HEK293 (cell line): ENCODE measurements around the gene MAGI2.

ENCODE experiments used
- CTCF ChIA-PET: fragments of 350-600 bp; formaldehyde crosslinking; extraction: SDS; loops from one replicate; lab custom pipeline; 2021; ENCODE audit warnings: antibody characterized with exemption; lab: Yijun Ruan, JAX
- POLR2A ChIA-PET: fragments of 300-600 bp; formaldehyde crosslinking; extraction: SDS; loops from one replicate; lab custom pipeline; 2020; ENCODE audit warnings: antibody characterized with exemption, inconsistent platforms; lab: Yijun Ruan, JAX
- H3K27ac ChIP-seq: fragments of 200-500 bp; sonication (Bioruptor generic); 2 replicates; pipeline ENCODE4 v1.5.1; 2014; ENCODE audit warnings: low read depth, low read length, control low read depth, inconsistent platforms; ENCODE audit errors: extremely low read depth
- H3K36me3 ChIP-seq, 2 experiments: fragments of 200-500 bp in 1 of 2; sonication (Bioruptor generic) in 1 of 2; 1 replicate in 1 of 2; 2 replicates in 1 of 2; pipeline ENCODE4 v1.5.1; 2014 to 2017; ENCODE audit warnings: inconsistent platforms in 2 of 2, low read length in 2 of 2; ENCODE audit not compliant: control insufficient read depth in 2 of 2, insufficient read depth in 1 of 2
- H3K4me1 ChIP-seq: fragments of 200-500 bp; sonication (Bioruptor generic); 2 replicates; pipeline ENCODE4 v1.5.1; 2014; ENCODE audit warnings: mild to moderate bottlenecking, low read length, inconsistent platforms; ENCODE audit not compliant: control insufficient read depth, insufficient read depth
- H3K4me3 ChIP-seq: 2 replicates; pipeline ENCODE4 v1.5.1; 2011; ENCODE audit warnings: low read depth, mild to moderate bottlenecking, control low read depth, low read length, moderate library complexity
- H3K9me3 ChIP-seq: fragments of 200-500 bp; sonication (Bioruptor generic); 2 replicates; pipeline ENCODE4 v1.5.1; 2014; ENCODE audit warnings: low read depth, low read length, inconsistent platforms; ENCODE audit not compliant: control insufficient read depth, insufficient read depth
- BCL11B ChIP-seq: fragments of 450-650 bp; formaldehyde crosslinking; IDR thresholded peaks from 2 replicates; pipeline ENCODE4 v1.5.1; 2016; ENCODE audit warnings: low read depth, missing biosample characterization, missing genetic modification characterization
- EGR2 ChIP-seq: fragments of 450-650 bp; formaldehyde crosslinking; IDR thresholded peaks from 2 replicates; pipeline ENCODE4 v1.5.1; 2016; ENCODE audit warnings: low read depth, missing biosample characterization, missing genetic modification characterization
- IKZF3 ChIP-seq: fragments of 450-650 bp; IDR thresholded peaks from 2 replicates; pipeline ENCODE4 v1.5.0; 2018; ENCODE audit warnings: missing biosample characterization, mild to moderate bottlenecking, missing genetic modification characterization, moderate library complexity
- KLF16 ChIP-seq: fragments of 450-650 bp; formaldehyde crosslinking; IDR thresholded peaks from 2 replicates; pipeline ENCODE4 v1.5.1; 2017; ENCODE audit warnings: missing biosample characterization, missing genetic modification characterization
- MYNN ChIP-seq: fragments of 450-650 bp; formaldehyde crosslinking; IDR thresholded peaks from 2 replicates; pipeline ENCODE4 v1.5.1; 2016; ENCODE audit warnings: missing biosample characterization, missing genetic modification characterization, borderline replicate concordance
- MZF1 ChIP-seq: fragments of 450-650 bp; formaldehyde crosslinking; IDR thresholded peaks from 2 replicates; pipeline ENCODE4 v1.5.1; 2017; ENCODE audit warnings: missing biosample characterization, missing genetic modification characterization, borderline replicate concordance
- REST ChIP-seq: fragments of 450-650 bp; formaldehyde crosslinking; IDR thresholded peaks from 2 replicates; pipeline ENCODE4 v1.5.1; 2016; ENCODE audit warnings: missing biosample characterization, missing genetic modification characterization
- SCRT1 ChIP-seq: fragments of 450-650 bp; formaldehyde crosslinking; IDR thresholded peaks from 2 replicates; pipeline ENCODE4 v1.5.1; 2016; ENCODE audit warnings: missing biosample characterization, missing genetic modification characterization, borderline replicate concordance
- SP3 ChIP-seq: fragments of 450-650 bp; formaldehyde crosslinking; IDR thresholded peaks from 2 replicates; pipeline ENCODE4 v1.5.1; 2016; ENCODE audit warnings: missing biosample characterization, missing genetic modification characterization
- TRIM28 ChIP-seq: IDR thresholded peaks from 2 replicates; pipeline ENCODE4 v1.6.1; 2011; ENCODE audit warnings: low read length, control low read depth, borderline replicate concordance
- ZBTB17 ChIP-seq: fragments of 450-650 bp; formaldehyde crosslinking; IDR thresholded peaks from 2 replicates; pipeline ENCODE4 v1.5.1; 2016; ENCODE audit warnings: missing biosample characterization, missing genetic modification characterization
- ZNF157 ChIP-seq: fragments of 450-650 bp; formaldehyde crosslinking; IDR thresholded peaks from 2 replicates; pipeline ENCODE4 v1.5.1; 2016; ENCODE audit warnings: missing biosample characterization, missing genetic modification characterization
- ZNF211 ChIP-seq: fragments of 450-650 bp; formaldehyde crosslinking; IDR thresholded peaks from 2 replicates; pipeline ENCODE4 v1.5.1; 2016; ENCODE audit warnings: low read depth, missing biosample characterization, missing genetic modification characterization
- ZNF341 ChIP-seq: fragments of 450-650 bp; formaldehyde crosslinking; IDR thresholded peaks from 2 replicates; pipeline ENCODE4; 2016; ENCODE audit warnings: low read depth, missing biosample characterization, missing genetic modification characterization
- ZNF366 ChIP-seq: fragments of 450-650 bp; formaldehyde crosslinking; conservative IDR thresholded peaks from 2 replicates; pipeline ENCODE4 v1.5.1; 2016; ENCODE audit warnings: missing biosample characterization, missing genetic modification characterization
- ZNF426 ChIP-seq: fragments of 450-650 bp; formaldehyde crosslinking; IDR thresholded peaks from 2 replicates; pipeline ENCODE4 v1.5.1; 2017; ENCODE audit warnings: missing biosample characterization, missing genetic modification characterization, mild to moderate bottlenecking, inconsistent platforms, moderate library complexity
- ZNF48 ChIP-seq: fragments of 450-650 bp; formaldehyde crosslinking; IDR thresholded peaks from 2 replicates; pipeline ENCODE4 v1.5.1; 2016; ENCODE audit warnings: missing biosample characterization, missing genetic modification characterization
- ZNF610 ChIP-seq: fragments of 450-650 bp; formaldehyde crosslinking; IDR thresholded peaks from 2 replicates; pipeline ENCODE4 v1.5.1; 2016; ENCODE audit warnings: missing biosample characterization, missing genetic modification characterization, borderline replicate concordance
- ZNF629 ChIP-seq: fragments of 450-650 bp; formaldehyde crosslinking; IDR thresholded peaks from 2 replicates; pipeline ENCODE4 v1.5.1; 2017; ENCODE audit warnings: missing biosample characterization, missing genetic modification characterization
- ZNF639 ChIP-seq: fragments of 450-650 bp; formaldehyde crosslinking; IDR thresholded peaks from 2 replicates; pipeline ENCODE4 v1.5.1; 2016; ENCODE audit warnings: missing biosample characterization, missing genetic modification characterization
- ZNF843 ChIP-seq: fragments of 450-650 bp; formaldehyde crosslinking; IDR thresholded peaks from 2 replicates; pipeline ENCODE4 v1.5.1; 2016; ENCODE audit warnings: missing biosample characterization, missing genetic modification characterization

MAGI2 gene

GRCh38 chr7:78301407-78301806 is 1152.1 kb downstream of the MAGI2 start:
- no peaks in the 10 kb centered on the region for H3K36me3 ChIP-seq
- CTCF ChIA-PET, result no interaction called here
- no peaks in the 10 kb centered on the region for H3K9me3 ChIP-seq
- no peak overlapping the region for H3K4me3 ChIP-seq
- H3K27ac ChIP-seq, result no peak overlapping the region
- no peaks in the 10 kb centered on the region for H3K4me1 ChIP-seq
- POLR2A ChIA-PET, result no interaction called here
- no peak for TF ChIP-seq ZNF639

- TF ChIP-seq MYNN (tag by site-specific recombination) (no peak), ZNF366 (tag by site-specific recombination) (no peak), REST (tag by site-specific recombination) (no peak), EGR2 (tag by site-specific recombination) (no peak), ZNF610 (tag by site-specific recombination) (no peak), KLF16 (tag by site-specific recombination) (no peak), TRIM28 (no peak), SP3 (tag by site-specific recombination) (no peak), ZNF341 (no peak), ZNF48 (no peak), ZBTB17 (tag by site-specific recombination) (no peak), SCRT1 (tag by site-specific recombination) (no peak), MZF1 (no peak), ZNF843 (tag by site-specific recombination) (no peak), ZNF426 (tag by site-specific recombination) (no peak), BCL11B (no peak), IKZF3 (tag by site-specific recombination) (no peak), ZNF629 (tag by site-specific recombination) (no peak), ZNF211 (no peak), ZNF157 (tag by site-specific recombination) (no peak)
- TF ChIP-seq, all 188 proteins: peak for 0
- Histone ChIP-seq H3K4me1 (no peaks in the 10 kb centered on the region), H3K27ac (no peak overlapping the region), H3K9me3 (no peaks in the 10 kb centered on the region), H3K36me3 (no peaks in the 10 kb centered on the region), H3K4me3 (no peak overlapping the region)
- ChIA-PET CTCF (interaction anchor here (0.8 kb wide), 1 partner anchor 11 kb away, joined by 4 read pairs; no protein-coding TSS in a partner anchor), POLR2A (no interaction called here)
Observed at GRCh38 chr7:78299088-78299487, 1154.4 kb downstream of the MAGI2 start.
